GM21576 (cell line): ENCODE data around the gene PTCD1.

Experiments
- ATAC-seq: cut with Tn5 transposase; IDR thresholded peaks from one replicate; pipeline ENCODE4 v1.9.1; 2021; ENCODE audit warnings: mild to moderate bottlenecking, moderate library complexity; ENCODE audit not compliant: unreplicated experiment

Gene PTCD1

GRCh38 chr7:99369767-99370391 lies 68.7 kb downstream of the PTCD1 start:
- no peak for ATAC-seq

- no peak for ATAC-seq
Measured at GRCh38 chr7:99368750-99369389, 69.7 kb downstream of the PTCD1 start.
